Neuronal stem cell (in vitro differentiated cells): Measurements from ENCODE around the gene C11orf86.
"Not testable (repeated sequence)": the region's sequence is repeated elsewhere in the genome, so short reads cannot be mapped to it uniquely, and the experiment has no call there.

ENCODE experiments used
- DNase-seq: peaks from one replicate; pipeline ENCODE4 v3.0.0-alpha.2; 2013; ENCODE audit warnings: low spot score
- H2AFZ ChIP-seq: one replicate; pipeline ENCODE4 v1.6.1; 2013; ENCODE audit warnings: mild to moderate bottlenecking, low read length, inconsistent platforms
- H2AK5ac ChIP-seq: 2 replicates; pipeline ENCODE4 v1.6.1; 2013; ENCODE audit warnings: low read depth, mild to moderate bottlenecking, inconsistent platforms, low read length, moderate library complexity, mixed read lengths
- H2BK120ac ChIP-seq: 2 replicates; pipeline ENCODE4 v1.6.1; 2013; ENCODE audit warnings: low read depth, mild to moderate bottlenecking, inconsistent platforms, low read length, moderate library complexity, mixed read lengths
- H2BK12ac ChIP-seq: one replicate; pipeline ENCODE4 v1.6.1; 2013; ENCODE audit warnings: low read length, inconsistent platforms
- H2BK15ac ChIP-seq: 2 replicates; pipeline ENCODE4 v1.6.1; 2013; ENCODE audit warnings: mild to moderate bottlenecking, low read length, inconsistent platforms, mixed read lengths
- H2BK5ac ChIP-seq: one replicate; pipeline ENCODE4 v1.6.1; 2013; ENCODE audit warnings: inconsistent platforms, mild to moderate bottlenecking, low read length, moderate library complexity
- H3K14ac ChIP-seq: one replicate; pipeline ENCODE4 v1.6.1; 2013; ENCODE audit warnings: low read length, inconsistent platforms
- H3K18ac ChIP-seq: 2 replicates; pipeline ENCODE4 v1.6.1; 2013; ENCODE audit warnings: low read length, inconsistent platforms
- H3K23ac ChIP-seq: 2 replicates; pipeline ENCODE4 v1.6.1; 2013; ENCODE audit warnings: low read depth, mild to moderate bottlenecking, mixed read lengths, low read length, inconsistent platforms; ENCODE audit not compliant: poor library complexity
- H3K27ac ChIP-seq: replicated peaks from 3 replicates; pipeline ENCODE4 v1.5.1; 2013; ENCODE audit warnings: low read length, inconsistent platforms
- H3K27me3 ChIP-seq, 3 experiments: 2 replicates each; pipeline ENCODE4 v1.6.1; 2013; ENCODE audit warnings: low read length in 3 of 3, mild to moderate bottlenecking in 2 of 3, inconsistent platforms in 1 of 3, low read depth in 1 of 3, mixed read lengths in 1 of 3, moderate library complexity in 1 of 3; ENCODE audit not compliant: control insufficient read depth in 3 of 3, insufficient read depth in 3 of 3
- H3K36me3 ChIP-seq, 2 donors: replicated peaks in 1 of 2; 2 replicates each; pipeline ENCODE4 v1.6.1; 2013; ENCODE audit warnings: low read length in 2 of 2; ENCODE audit not compliant: control insufficient read depth in 2 of 2, insufficient read depth in 2 of 2
- H3K4ac ChIP-seq: 2 replicates; pipeline ENCODE4 v1.6.1; 2013; ENCODE audit warnings: inconsistent platforms, mild to moderate bottlenecking, low read length, moderate library complexity
- H3K4me1 ChIP-seq, 2 donors: 1 replicate in 1 of 2; 2 replicates in 1 of 2; pipeline ENCODE4 v1.6.1; 2013; ENCODE audit warnings: low read length in 2 of 2, low read depth in 1 of 2; ENCODE audit not compliant: control insufficient read depth in 2 of 2, insufficient read depth in 1 of 2
- H3K4me2 ChIP-seq: one replicate; pipeline ENCODE4 v1.6.1; 2013; ENCODE audit warnings: mild to moderate bottlenecking, low read length, inconsistent platforms; ENCODE audit not compliant: insufficient read depth, poor library complexity, severe bottlenecking
- H3K4me3 ChIP-seq, 2 donors: 2 replicates each; pipeline ENCODE4 v1.5.1; 2013; ENCODE audit warnings: low read length in 2 of 2, mild to moderate bottlenecking in 2 of 2, inconsistent platforms in 1 of 2, moderate library complexity in 1 of 2
- H3K79me1 ChIP-seq: one replicate; pipeline ENCODE4 v1.6.1; 2013; ENCODE audit warnings: low read depth, mild to moderate bottlenecking, inconsistent platforms, low read length, moderate library complexity
- H3K9ac ChIP-seq: one replicate; pipeline ENCODE4 v1.6.1; 2013; ENCODE audit warnings: mild to moderate bottlenecking, low read depth, low read length, inconsistent platforms; ENCODE audit not compliant: poor library complexity
- H3K9me3 ChIP-seq, 2 donors: replicated peaks in 1 of 2; 2 replicates each; pipeline versions ENCODE3 to v1.6.1; 2013; ENCODE audit warnings: low read length in 2 of 2, mild to moderate bottlenecking in 2 of 2, inconsistent platforms in 1 of 2, low read depth in 1 of 2, mixed read lengths in 1 of 2, moderate library complexity in 1 of 2; ENCODE audit not compliant: control insufficient read depth in 2 of 2, insufficient read depth in 1 of 2
- H4K8ac ChIP-seq: one replicate; pipeline ENCODE4 v1.6.1; 2013; ENCODE audit warnings: low read depth, mild to moderate bottlenecking, inconsistent platforms, low read length, moderate library complexity
- H4K91ac ChIP-seq: one replicate; pipeline ENCODE4 v1.6.1; 2013; ENCODE audit warnings: low read length, low read depth, mild to moderate bottlenecking, inconsistent platforms; ENCODE audit not compliant: poor library complexity
- WGBS, 2 donors: extraction: QIAGEN DNeasy Blood & Tissue Kit; methylation state at CpG; one replicate each; pipeline ENCODE4 v1.1.7; 2013; ENCODE audit warnings: missing lambda C conversion rate in 2 of 2, mixed read lengths in 1 of 2; ENCODE audit not compliant: insufficient read length in 2 of 2, insufficient replicate concordance in 1 of 2; ENCODE audit errors: extremely low coverage in 2 of 2; 5-methylcytosine and 5-hydroxymethylcytosine counted together

Gene C11orf86

DNA sequence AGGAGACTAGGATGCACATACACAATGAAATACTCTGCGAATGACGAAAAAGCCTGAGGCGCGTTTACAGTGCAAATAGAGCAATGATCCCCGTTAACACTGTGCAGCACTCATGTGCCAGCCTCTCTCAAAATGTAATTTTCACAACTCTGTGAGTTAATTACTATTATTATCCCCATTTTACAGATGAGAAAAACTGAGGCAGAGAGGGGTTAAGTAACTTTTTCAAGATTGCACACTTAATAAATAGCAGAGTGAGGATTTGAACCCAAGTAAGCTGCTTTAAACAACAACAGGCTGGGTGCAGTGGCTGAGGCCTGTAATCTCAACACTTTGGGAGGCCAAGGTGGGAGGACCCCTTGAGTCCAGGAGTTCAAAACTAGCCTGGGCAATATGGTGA, 26.2 kb downstream of the C11orf86 start:
- H3K9me3 ChIP-seq = no peaks in the 10 kb centered on the region
- H3K9ac ChIP-seq = no peak overlapping the region
- H3K27me3 ChIP-seq = peaks cover 0 to 6% (median 0%) of the 10 kb centered on the region in 3 experiments
- H2BK12ac ChIP-seq = no peak overlapping the region
- no peak overlapping the region for H3K4me2 ChIP-seq
- no peak overlapping the region for H2AFZ ChIP-seq
- H2AK5ac ChIP-seq = no peak overlapping the region
- WGBS, 2 donors = no CpG with 5 or more reads among the region's 5 CpGs
- H3K4me1 ChIP-seq = peaks cover 13 to 14% of the 10 kb centered on the region in 2 donors
- DNase-seq = no peak
- no peak overlapping the region for H2BK5ac ChIP-seq
- H3K23ac ChIP-seq = no peak overlapping the region
- no peak overlapping the region for H4K91ac ChIP-seq
- no peak overlapping the region for H3K4me3 ChIP-seq
- H3K4ac ChIP-seq = no peak overlapping the region
- no peak overlapping the region for H3K14ac ChIP-seq
- H3K18ac ChIP-seq = no peak overlapping the region
- no peak overlapping the region for H3K27ac ChIP-seq
- H3K79me1 ChIP-seq = no peaks in the 10 kb centered on the region
- H3K36me3 ChIP-seq = no peaks in the 10 kb centered on the region
- no peak overlapping the region for H4K8ac ChIP-seq
- H2BK120ac ChIP-seq = no peak overlapping the region
- no peak overlapping the region for H2BK15ac ChIP-seq

DNA sequence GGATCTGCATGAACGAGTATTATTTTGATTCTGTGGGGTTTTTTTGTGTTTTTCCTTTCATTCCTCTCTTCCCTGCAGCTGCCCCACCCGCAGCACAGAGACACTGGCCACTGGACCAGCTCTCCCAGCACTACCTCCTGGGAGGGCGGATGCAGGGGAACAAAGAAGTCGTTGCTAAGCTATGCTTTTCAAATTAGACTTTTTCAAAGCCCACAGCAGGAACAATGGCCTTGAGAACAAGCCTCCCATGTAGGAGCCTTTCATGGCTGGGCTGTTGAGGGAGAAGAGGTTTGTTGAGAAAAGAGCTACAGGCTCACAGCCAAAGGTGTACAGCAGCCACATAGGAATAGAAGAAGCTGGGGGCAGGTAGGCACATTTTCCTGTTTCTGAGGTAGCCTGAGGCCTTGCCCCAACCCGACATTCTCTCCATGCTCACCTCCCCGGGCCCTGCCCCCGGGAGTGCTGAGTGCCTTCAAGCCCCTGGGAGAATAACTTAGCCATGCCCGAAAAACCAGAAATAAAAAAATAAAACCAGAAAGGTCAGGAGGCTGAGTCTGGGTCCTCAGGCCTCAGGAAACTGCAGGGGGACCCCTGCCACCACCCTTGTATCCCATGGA, 27.3 kb downstream of the C11orf86 start:
- Histone ChIP-seq H2BK15ac (no peak overlapping the region), H3K9ac (no peak overlapping the region), H2BK12ac (no peak overlapping the region), H3K14ac (no peak overlapping the region), H2AK5ac (no peak overlapping the region), H3K18ac (peak overlapping the region; percentile 87), H2BK120ac (no peak overlapping the region), H2AFZ (peak overlapping the region; percentile 36), H3K27ac (no peak overlapping the region), H3K23ac (peak overlapping the region; percentile 15), H3K4me1 (peaks cover 10 to 17% of the 10 kb centered on the region in 2 donors), H3K4me3 (no peak overlapping the region), H2BK5ac (no peak overlapping the region), H3K9me3 (no peaks in the 10 kb centered on the region), H4K91ac (no peak overlapping the region), H4K8ac (no peak overlapping the region), H3K27me3 (peaks cover 0 to 4% (median 0%) of the 10 kb centered on the region in 3 experiments), H3K4me2 (no peak overlapping the region), H3K4ac (no peak overlapping the region), H3K79me1 (no peaks in the 10 kb centered on the region), H3K36me3 (no peaks in the 10 kb centered on the region)
- WGBS, 2 donors = no CpG with 5 or more reads among the region's 8 CpGs
- peak; percentile 47 for DNase-seq

DNA sequence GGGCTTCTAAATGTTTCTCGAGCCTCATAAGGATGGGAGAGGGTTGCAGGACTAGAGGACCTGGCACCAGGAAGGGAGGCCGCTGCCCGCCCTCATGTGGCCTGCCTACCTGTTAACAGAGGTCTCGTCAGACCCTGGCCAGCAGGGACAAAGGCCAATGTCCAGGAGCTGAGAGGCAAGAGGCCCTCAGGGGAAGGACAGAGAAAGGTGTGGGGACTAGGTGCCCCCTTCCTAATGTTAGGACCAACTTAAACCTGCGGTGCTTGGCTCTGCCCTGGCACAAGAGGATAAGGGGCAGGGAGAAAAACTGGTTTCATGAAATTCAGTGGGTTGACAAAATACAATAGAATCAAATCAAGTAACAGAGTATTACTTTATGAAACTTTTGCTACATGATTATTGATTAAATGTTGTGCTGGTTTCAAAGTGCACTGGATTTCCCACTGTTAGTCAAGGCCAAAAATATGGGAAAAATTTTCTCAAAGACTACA, 27.9 kb downstream of the C11orf86 start:
- Histone ChIP-seq H3K4me1 (peaks cover 10 to 17% of the 10 kb centered on the region in 2 donors), H3K4me3 (no peak overlapping the region), H3K27me3 (peaks cover 0 to 4% (median 0%) of the 10 kb centered on the region in 3 experiments), H2BK15ac (no peak overlapping the region), H3K36me3 (no peaks in the 10 kb centered on the region), H2AK5ac (peak overlapping the region; percentile 58), H3K9ac (peak overlapping the region; percentile 53), H3K4ac (no peak overlapping the region), H3K23ac (peak overlapping the region; percentile 15), H3K4me2 (no peak overlapping the region), H3K9me3 (no peaks in the 10 kb centered on the region), H3K27ac (no peak overlapping the region), H3K14ac (no peak overlapping the region), H4K91ac (no peak overlapping the region), H2BK12ac (no peak overlapping the region), H2AFZ (peak overlapping the region; percentile 36), H4K8ac (no peak overlapping the region), H3K79me1 (no peaks in the 10 kb centered on the region), H3K18ac (peak overlapping the region; percentile 87), H2BK120ac (no peak overlapping the region), H2BK5ac (no peak overlapping the region)
- DNase-seq = no peak
- no CpG with 5 or more reads among the region's 5 CpGs for WGBS, 2 donors

DNA sequence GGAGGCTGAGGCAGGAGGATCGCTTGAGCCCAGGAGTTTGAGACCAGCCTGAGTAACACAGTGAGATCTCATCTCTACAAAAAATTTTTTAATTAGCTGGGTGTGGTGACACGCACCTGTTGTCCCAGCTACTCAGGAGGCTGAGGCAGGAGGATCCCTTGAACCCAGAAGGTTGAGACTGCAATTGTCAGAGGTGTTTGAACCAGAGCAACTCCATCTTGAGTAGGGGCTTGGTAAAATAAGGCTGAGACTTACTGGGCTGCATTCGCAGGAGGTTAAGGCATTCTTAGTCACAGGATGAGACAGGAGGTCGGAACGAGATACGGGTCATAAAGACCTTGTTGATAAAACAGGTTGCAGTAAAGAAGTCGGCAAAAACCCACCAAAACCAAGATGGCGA, 30.1 kb downstream of the C11orf86 start:
- WGBS, 2 donors = no CpG with 5 or more reads among the region's 8 CpGs
- DNase-seq, H3K27me3 ChIP-seq, H3K9me3 ChIP-seq, H3K4me3 ChIP-seq, H2BK12ac ChIP-seq, H3K27ac ChIP-seq, H2AFZ ChIP-seq, H3K14ac ChIP-seq, H2BK15ac ChIP-seq, H2BK5ac ChIP-seq, H3K18ac ChIP-seq, H3K4me2 ChIP-seq, H2BK120ac ChIP-seq, H3K9ac ChIP-seq, H3K4ac ChIP-seq, H3K79me1 ChIP-seq, H3K36me3 ChIP-seq, H4K91ac ChIP-seq, H2AK5ac ChIP-seq, H3K23ac ChIP-seq, H4K8ac ChIP-seq: not testable (repeated sequence)
- H3K4me1 ChIP-seq = peaks cover 10 to 17% of the 10 kb centered on the region in 2 donors
